NCI-H146 (cell line): ENCODE results near the gene C1orf146.
"Not testable (repeated sequence)": the region's sequence is repeated elsewhere in the genome, so short reads cannot be mapped to it uniquely, and the experiment has no call there.

ENCODE experiments used
- DNase-seq: peaks from one replicate; lab custom pipeline; 2025; lab: John Stamatoyannopoulos, UW

C1orf146 gene

DNA sequence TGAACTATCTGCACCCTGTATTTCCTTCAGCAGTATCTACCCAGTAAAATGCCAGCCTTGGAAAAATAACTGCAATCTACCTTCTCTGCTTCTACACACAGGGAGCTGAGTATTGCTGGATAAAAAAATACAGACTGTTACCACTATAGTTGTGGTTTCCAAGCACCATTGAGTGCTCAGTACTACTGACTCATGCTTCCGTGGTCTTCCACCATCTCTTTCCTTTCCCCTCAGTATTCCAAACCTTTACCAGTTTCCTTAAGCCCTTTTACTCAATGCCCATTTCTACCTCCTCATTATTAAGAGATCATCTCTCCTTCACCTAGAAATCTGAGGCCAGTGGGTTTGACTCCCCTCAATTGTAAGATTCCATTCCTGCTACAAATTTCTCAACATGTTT is 57.2 kb downstream of the C1orf146 start:
- DNase-seq, result no peak

DNA sequence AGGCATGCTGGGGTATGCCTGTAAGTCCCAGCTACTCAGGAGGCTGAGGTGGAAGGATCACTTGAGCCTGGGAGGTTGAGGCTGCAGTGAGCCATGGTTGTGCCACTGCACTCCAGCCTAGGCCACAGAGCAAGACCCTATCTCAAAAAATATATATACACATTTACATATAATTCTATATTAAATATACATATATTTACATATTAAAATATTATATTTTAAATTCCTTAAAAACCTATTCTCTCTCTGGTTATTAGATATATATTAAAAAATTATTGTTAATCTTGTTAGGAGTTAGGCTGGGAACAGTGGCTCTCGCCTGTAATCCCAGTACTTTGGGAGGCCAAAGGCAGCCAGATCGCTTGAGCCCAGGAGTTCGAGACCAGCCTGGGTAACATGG is 58.4 kb downstream of the C1orf146 start:
- DNase-seq, result no peak

- no peak for DNase-seq
Observed at GRCh38 chr1:92277105-92277723, 59.5 kb downstream of the C1orf146 start.

DNA sequence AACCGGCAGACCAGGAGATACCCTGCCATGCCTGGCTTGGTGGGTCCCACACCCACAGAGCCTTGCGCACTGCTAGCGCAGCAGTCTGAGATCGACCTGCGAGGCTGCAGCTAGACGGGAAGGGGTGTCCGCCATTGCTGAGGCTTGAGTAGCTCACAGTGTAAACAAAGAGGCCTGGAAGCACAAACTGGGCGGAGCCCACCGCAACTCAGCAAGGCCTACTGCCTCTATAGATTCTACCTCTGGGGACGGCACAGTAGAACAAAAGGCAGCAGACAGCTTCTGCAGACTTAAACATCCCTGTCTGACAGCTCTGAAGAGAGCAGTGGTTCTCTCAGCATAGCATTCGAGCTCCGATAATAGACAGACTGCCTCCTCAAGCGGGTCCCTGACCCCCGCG is 62.1 kb downstream of the C1orf146 start:
- DNase-seq, result not testable (repeated sequence)

GRCh38 chr1:92281411-92281810 is 63.7 kb downstream of the C1orf146 start:
- DNase-seq, result not testable (repeated sequence)

DNA sequence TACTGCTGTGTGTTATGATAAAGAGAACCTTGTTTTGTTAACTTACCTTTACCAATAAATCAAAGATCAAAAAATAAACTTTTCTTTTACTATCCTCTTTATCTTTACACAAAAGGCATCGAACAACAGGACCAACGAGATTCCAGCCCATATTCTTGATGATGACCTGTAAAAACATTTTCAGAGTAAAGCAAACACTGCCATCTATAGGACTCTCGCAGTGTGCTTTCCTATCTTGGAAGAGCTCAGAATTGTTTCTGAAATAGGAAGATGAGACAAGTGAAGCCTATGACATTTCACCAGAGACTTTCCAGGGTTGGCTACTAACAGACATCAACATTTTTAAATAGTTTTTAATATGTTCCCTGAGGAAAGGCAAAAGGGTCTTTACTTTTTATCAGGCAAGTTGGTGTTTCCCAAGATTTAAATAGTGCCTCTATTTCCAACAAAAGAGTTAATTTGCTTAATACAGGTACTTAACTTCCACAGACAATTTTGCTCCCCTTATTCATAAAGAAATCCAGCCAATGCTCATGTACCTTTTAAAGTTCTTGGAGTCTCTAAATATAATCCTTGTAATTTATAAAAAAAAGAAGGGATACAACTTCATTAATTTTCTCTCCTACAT is 73.8 kb downstream of the C1orf146 start:
- peak; percentile 52 for DNase-seq
